HepG2 (cell line): Measurements from ENCODE around the gene MED9. TPM values are rescaled to one million over a fixed set of nuclear protein-coding genes. Genes with fewer than 3 reads are reported as not detected.

Source experiments
- ATAC-seq: fragments of 200-7000 bp; cut with Tn5 transposase; 3 replicates; pipeline ENCODE4 v1.9.1; 2020; ENCODE audit warnings: mild to moderate bottlenecking, moderate library complexity
- BruUV-seq: library from RNA; stranded (reverse); fragments of 400-500 nt; replicated peaks from 2 replicates; lab custom pipeline; 2021; lab: Mats Ljungman, UMichigan
- CTCF ChIA-PET: fragments of 300-600 bp; formaldehyde crosslinking; extraction: SDS; loops from one replicate; lab custom pipeline; 2021; ENCODE audit warnings: low total read pairs, inconsistent platforms, low intra/inter-chr PET ratio; lab: Yijun Ruan, JAX
- POLR2A ChIA-PET: fragments of 350-600 bp; sonication (Branson Sonifier 250); formaldehyde crosslinking; loops from one replicate; lab custom pipeline; 2020; ENCODE audit warnings: antibody characterized with exemption, inconsistent platforms; lab: Yijun Ruan, JAX
- DNase-seq: peaks from one replicate; pipeline ENCODE4 v3.0.0-alpha.2; 2015; ENCODE audit warnings: low spot score
- FAIRE-seq: peaks from 3 replicates; lab custom pipeline; 2011; peaks lifted over from hg19 to GRCh38; lab: Jason Lieb, UNC
- H2AFZ ChIP-seq: one replicate; pipeline ENCODE4 v1.6.1; 2011; ENCODE audit warnings: low read length, inconsistent platforms
- H3K27ac ChIP-seq: fragments of 300-600 bp; 3 replicates; pipeline ENCODE4 v1.8.0; 2011; ENCODE audit warnings: mixed run types, mild to moderate bottlenecking, mixed read lengths, low read length, inconsistent platforms; ENCODE audit not compliant: insufficient read depth; ENCODE audit errors: extremely low read length
- H3K27me3 ChIP-seq, 2 experiments: fragments of 200-600 bp in 1 of 2; 2 replicates in 1 of 2; 3 replicates in 1 of 2; pipeline versions ENCODE4 v1.6.0 to v1.8.0; 2011; ENCODE audit warnings: low read length in 2 of 2, mild to moderate bottlenecking in 2 of 2, moderate library complexity in 2 of 2, inconsistent platforms in 1 of 2; ENCODE audit not compliant: insufficient read depth in 2 of 2, control insufficient read depth in 1 of 2
- H3K36me3 ChIP-seq, 2 experiments: fragments of 200-600 bp in 1 of 2; replicated peaks in 1 of 2; 2 replicates in 1 of 2; 3 replicates in 1 of 2; pipeline versions ENCODE4 v1.5.1 to v1.8.0; 2011; ENCODE audit warnings: low read length in 2 of 2, inconsistent platforms in 1 of 2; ENCODE audit not compliant: insufficient read depth in 2 of 2, control insufficient read depth in 1 of 2
- H3K4me1 ChIP-seq: 2 replicates; pipeline ENCODE4 v1.5.1; 2012; ENCODE audit warnings: low read length, inconsistent platforms; ENCODE audit not compliant: insufficient read depth
- H3K4me2 ChIP-seq: 2 replicates; pipeline ENCODE4 v1.6.0; 2011; ENCODE audit warnings: low read depth, low read length, inconsistent platforms
- H3K4me3 ChIP-seq, 3 experiments: fragments of 200-600 bp in 1 of 3; sonication (generic), shearing (Covaris generic) in 1 of 3; replicated peaks in 1 of 3; 2 replicates each; pipeline ENCODE4 v1.5.1; 2011 to 2016; ENCODE audit warnings: low read length in 3 of 3, inconsistent platforms in 2 of 3, low read depth in 2 of 3, mild to moderate bottlenecking in 2 of 3, control low read depth in 1 of 3, mixed read lengths in 1 of 3; ENCODE audit not compliant: insufficient read depth in 1 of 3
- H3K79me2 ChIP-seq: one replicate; pipeline ENCODE4 v1.6.1; 2011; ENCODE audit warnings: low read length, inconsistent platforms; ENCODE audit not compliant: insufficient read depth
- H3K9ac ChIP-seq: 2 replicates; pipeline ENCODE4 v1.6.0; 2011; ENCODE audit warnings: mild to moderate bottlenecking, low read depth, low read length, inconsistent platforms; ENCODE audit not compliant: insufficient read depth
- H3K9me3 ChIP-seq: 2 replicates; pipeline ENCODE4 v1.5.1; 2012; ENCODE audit warnings: mild to moderate bottlenecking, low read length
- H4K20me1 ChIP-seq: 2 replicates; pipeline ENCODE4 v1.6.0; 2011; ENCODE audit warnings: inconsistent platforms, mild to moderate bottlenecking, low read length, moderate library complexity; ENCODE audit not compliant: insufficient read depth
- CEBPB ChIP-seq: IDR thresholded peaks from 2 replicates; pipeline ENCODE4 v1.6.1; 2011; ENCODE audit warnings: low read depth, low read length, improper control_type of control experiment, borderline replicate concordance
- IRF9 ChIP-seq: sonication (generic); formaldehyde crosslinking; IDR thresholded peaks from 2 replicates; pipeline ENCODE4 v1.8.0; 2022; ENCODE audit warnings: missing genetic modification reagents, mild to moderate bottlenecking, borderline replicate concordance
- STAT5B ChIP-seq: sonication (generic); formaldehyde crosslinking; IDR thresholded peaks from 2 replicates; pipeline ENCODE4 v1.4.0; 2020; ENCODE audit warnings: missing genetic modification reagents
- THAP7 ChIP-seq: sonication (generic); formaldehyde crosslinking; IDR thresholded peaks from 2 replicates; pipeline ENCODE4 v1.8.1; 2023; ENCODE audit warnings: mild to moderate bottlenecking, missing genetic modification reagents
- ZNF207 ChIP-seq: fragments of 450-650 bp; IDR thresholded peaks from 2 replicates; pipeline ENCODE4 v1.6.1; 2016; ENCODE audit warnings: antibody characterized with exemption, borderline replicate concordance
- ZNF34 ChIP-seq: sonication (generic); formaldehyde crosslinking; IDR thresholded peaks from 2 replicates; pipeline ENCODE4 v1.4.0; 2020; ENCODE audit warnings: mild to moderate bottlenecking, missing genetic modification reagents, borderline replicate concordance
- ZNF7 ChIP-seq: IDR thresholded peaks from 2 replicates; pipeline ENCODE4 v1.6.1; 2016; ENCODE audit warnings: missing biosample characterization, missing genetic modification reagents
- WGBS: methylation state at CpG from one replicate; pipeline ENCODE4 v1.1.6; 2017; ENCODE audit warnings: low lambda C conversion rate; 5-methylcytosine and 5-hydroxymethylcytosine counted together
- in situ Hi-C: cut with HindIII; loops from 2 replicates; pipeline ENCODE4 v1.10.0; 2017; ENCODE audit warnings: low pct_unique_long_range_greater_than_20kb; ENCODE audit not compliant: extremely low pct_ligation_motif_present
- intact Hi-C: fragments of 100-400 bp; cut with micrococcal nuclease; formaldehyde crosslinking; loops from one replicate; pipeline ENCODE4 v1.10.0; 2022; ENCODE audit not compliant: unreplicated experiment
- polyA plus RNA-seq, 8 experiments: library from polyadenylated mRNA; depleted of rRNA in 3 of 8; stranded (reverse) in 7 of 8; unstranded in 1 of 8; fragments of >200 nt; fragmentation: Illumina TruSeq in 4 of 8; extraction: Trizol in 4 of 8; gene quantifications; 2 replicates each; pipeline versions ENCODE4 v1.2.1 to v1.2.3, GENCODE V29; 2011 to 2016; ENCODE audit warnings: low read depth in 4 of 8, missing spikeins in 1 of 8, mixed read lengths in 1 of 8; ENCODE audit not compliant: insufficient read depth in 1 of 8
- total RNA-seq, 5 experiments: library from RNA; depleted of rRNA; stranded (reverse); fragments of >200 nt; fragmentation: Illumina TruSeq; extraction: Trizol; gene quantifications; 2 replicates each; pipeline ENCODE4 v1.2.3, GENCODE V29; 2016; ENCODE audit warnings: low read depth in 1 of 5
- TF ChIP-seq, protein P1 (sequence below): sonication (generic); formaldehyde crosslinking; IDR thresholded peaks from 2 replicates; pipeline ENCODE4 v1.4.0; 2020; ENCODE audit warnings: missing genetic modification reagents, low read depth, mild to moderate bottlenecking, borderline replicate concordance

MED9 gene
- total and polyA plus RNA-seq, 2 of the 13 experiments (the other 11 are each of a cell fraction or from before 2014, with no cell fraction given) = 11.9 to 15.1 TPM

- TF ChIP-seq THAP7 (no peak), IRF9 (CRISPR knock-in tag) (no peak), STAT5B (CRISPR knock-in tag) (no peak)
- TF ChIP-seq, protein P1, sequence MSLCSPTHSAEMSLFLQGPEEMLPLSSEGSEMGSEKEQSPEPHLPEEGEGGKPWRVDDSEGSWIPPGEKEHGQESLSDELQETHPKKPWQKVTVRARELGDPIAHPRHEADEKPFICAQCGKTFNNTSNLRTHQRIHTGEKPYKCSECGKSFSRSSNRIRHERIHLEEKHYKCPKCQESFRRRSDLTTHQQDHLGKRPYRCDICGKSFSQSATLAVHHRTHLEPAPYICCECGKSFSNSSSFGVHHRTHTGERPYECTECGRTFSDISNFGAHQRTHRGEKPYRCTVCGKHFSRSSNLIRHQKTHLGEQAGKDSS (CRISPR knock-in tag) = no peak
- TF ChIP-seq, all 625 proteins: peak for 0
These were observed 30.2 kb downstream of the MED9 start (continued) for GRCh38 chr17:17506893-17507464.

GRCh38 chr17:17507465-17508011 is 30.7 kb downstream of the MED9 start:
- Histone ChIP-seq H3K4me3 (no peak overlapping the region), H3K27me3 (peaks cover 0 to 8% of the 10 kb centered on the region in 2 experiments; a peak in 1 of 5 replicates), H3K9me3 (no peaks in the 10 kb centered on the region), H3K36me3 (no peaks in the 10 kb centered on the region), H3K9ac (no peak overlapping the region), H3K79me2 (no peaks in the 10 kb centered on the region), H3K27ac (no peak overlapping the region), H3K4me1 (no peaks in the 10 kb centered on the region), H2AFZ (no peak overlapping the region), H3K4me2 (no peak overlapping the region), H4K20me1 (no peaks in the 10 kb centered on the region)
- intact Hi-C loops = no loop called here
- DNase-seq (no peak), ATAC-seq (no peak), FAIRE-seq (no peak)
- in situ Hi-C loops = loop anchor here (5.0 to 10.0 kb wide), 2 partner anchors 60 to 137 kb away; no protein-coding TSS in a partner anchor
- 0 out of 2 replicates have a peak, but pooled peaks have one; percentile 18 for TF ChIP-seq CEBPB
- no peak for TF ChIP-seq ZNF7 (CRISPR knock-in tag)
- TF ChIP-seq ZNF34 = no peak
- TF ChIP-seq ZNF207 = no peak
- CTCF ChIA-PET = no interaction called here
- no TSS peak for BruUV-seq
- WGBS = 84% methylated on average over 6 of the region's 16 CpGs
- POLR2A ChIA-PET = interaction anchor here (0.7 kb wide), 1 partner anchor 65 kb away, joined by 4 read pairs; no protein-coding TSS in a partner anchor
